GM12878 (cell line): ENCODE measurements around the gene GUCY1A2. TPM values are rescaled to one million over a fixed set of nuclear protein-coding genes. Genes with fewer than 3 reads are reported as not detected.

ENCODE experiments used
- ATAC-seq: fragments of 200-7000 bp; cut with Tn5 transposase; 3 replicates; pipeline ENCODE4 v1.9.1; 2020; ENCODE audit warnings: mild to moderate bottlenecking, moderate library complexity
- BruUV-seq: library from RNA; stranded (reverse); fragments of 400-500 nt; replicated peaks from 2 replicates; lab custom pipeline; 2021; lab: Mats Ljungman, UMichigan
- CTCF ChIA-PET: fragments of 300-600 bp; sonication (Branson Sonifier 250); formaldehyde crosslinking; extraction: SDS; loops from one replicate; lab custom pipeline; 2021; ENCODE audit warnings: inconsistent platforms; lab: Yijun Ruan, JAX
- POLR2A ChIA-PET: fragments of 350-600 bp; formaldehyde crosslinking; extraction: SDS; loops from one replicate; lab custom pipeline; 2021; ENCODE audit warnings: inconsistent platforms; lab: Charles Lee
- RAD21 ChIA-PET: fragments of 300-600 bp; sonication (Branson Sonifier 250); formaldehyde crosslinking; loops from one replicate; lab custom pipeline; 2023; ENCODE audit warnings: antibody characterized with exemption; ENCODE audit not compliant: unreplicated experiment; lab: Charles Lee
- SMC1A ChIA-PET: fragments of 300-600 bp; sonication (Branson Sonifier 250); formaldehyde crosslinking; loops from one replicate; lab custom pipeline; 2023; ENCODE audit not compliant: unreplicated experiment, uncharacterized antibody; lab: Charles Lee
- DNase-seq: peaks from one replicate; pipeline ENCODE4 v3.0.0-alpha.2; 2011; ENCODE audit warnings: low read depth, low spot score
- FAIRE-seq: peaks from 3 replicates; lab custom pipeline; 2011; peaks lifted over from hg19 to GRCh38; lab: Jason Lieb, UNC
- H2AFZ ChIP-seq: 2 replicates; pipeline ENCODE4 v1.6.0; 2011; ENCODE audit warnings: low read depth, low read length, control low read depth; ENCODE audit not compliant: control insufficient read depth
- H3K27ac ChIP-seq: 2 replicates; pipeline ENCODE4 v1.5.1; 2011; ENCODE audit warnings: control low read depth; ENCODE audit not compliant: control insufficient read depth, insufficient read depth
- H3K27me3 ChIP-seq, 2 experiments: replicated peaks in 1 of 2; 2 replicates each; pipeline versions ENCODE4 v1.6.0 to v1.6.1; 2011; ENCODE audit warnings: low read length in 1 of 2; ENCODE audit not compliant: control insufficient read depth in 2 of 2, insufficient read depth in 2 of 2
- H3K36me3 ChIP-seq, 2 experiments: 2 replicates each; pipeline ENCODE4 v1.5.1; 2011; ENCODE audit warnings: low read length in 1 of 2; ENCODE audit not compliant: control insufficient read depth in 2 of 2, insufficient read depth in 2 of 2
- H3K4me1 ChIP-seq: 2 replicates; pipeline ENCODE4 v1.6.1; 2011; ENCODE audit warnings: mild to moderate bottlenecking, low read length, moderate library complexity, mixed read lengths; ENCODE audit not compliant: control insufficient read depth, insufficient read depth
- H3K4me2 ChIP-seq: 2 replicates; pipeline ENCODE4 v1.6.0; 2011; ENCODE audit warnings: control low read depth; ENCODE audit not compliant: control insufficient read depth, insufficient read depth
- H3K4me3 ChIP-seq: fragments of 200-600 bp; sonication (generic); 2 replicates; pipeline ENCODE4 v1.5.1; 2016
- H3K79me2 ChIP-seq: 2 replicates; pipeline ENCODE4 v1.6.0; 2011; ENCODE audit warnings: low read length; ENCODE audit not compliant: control insufficient read depth, insufficient read depth
- H3K9ac ChIP-seq: 2 replicates; pipeline ENCODE4 v1.8.0; 2011; ENCODE audit warnings: low read length, control low read depth, mixed read lengths; ENCODE audit not compliant: control insufficient read depth, insufficient read depth
- H3K9me3 ChIP-seq: replicated peaks from 3 replicates; pipeline ENCODE4 v1.5.1; 2011; ENCODE audit warnings: mild to moderate bottlenecking, low read length; ENCODE audit not compliant: control insufficient read depth, insufficient read depth
- H4K20me1 ChIP-seq: 2 replicates; pipeline ENCODE4 v1.6.0; 2011; ENCODE audit not compliant: control insufficient read depth, insufficient read depth
- EZH2 ChIP-seq: IDR thresholded peaks from 2 replicates; pipeline ENCODE4 v1.6.1; 2012; ENCODE audit warnings: low read depth, mild to moderate bottlenecking, control low read depth, inconsistent platforms, low read length, borderline replicate concordance; ENCODE audit not compliant: control insufficient read depth
- WGBS: methylation state at CpG from one replicate; pipeline ENCODE4 v1.1.6; 2016; ENCODE audit warnings: low lambda C conversion rate; ENCODE audit not compliant: insufficient replicate concordance, insufficient coverage; ENCODE audit errors: missing lambda C conversion rate; 5-methylcytosine and 5-hydroxymethylcytosine counted together
- in situ Hi-C: fragments of 300-500 bp; cut with MboI; formaldehyde crosslinking; loops from 9 replicates; pipeline ENCODE4 v1.14.3; 2018; ENCODE audit warnings: mixed read lengths
- intact Hi-C: fragments of 100-400 bp; cut with micrococcal nuclease; formaldehyde crosslinking; loops from one replicate; pipeline ENCODE4 v1.14.2; 2022; ENCODE audit not compliant: unreplicated experiment
- polyA plus RNA-seq, 11 experiments: library from polyadenylated mRNA; depleted of rRNA in 4 of 11; unstranded in 6 of 11; stranded (reverse) in 5 of 11; fragments of >200 nt; fragmentation: Nextera tagmentation in 4 of 11; fragmentation: Illumina TruSeq in 1 of 11; extraction: Ambion mirVana in 4 of 11; extraction: Trizol in 1 of 11; gene quantifications; 1 replicate in 1 of 11; 2 replicates in 10 of 11; pipeline versions ENCODE4 v1.2.1 to v1.2.3, GENCODE V29; 2011 to 2016; ENCODE audit warnings: inconsistent platforms in 2 of 11, missing spikeins in 2 of 11, low read depth in 1 of 11
- total RNA-seq, 4 experiments: library from RNA; depleted of rRNA in 3 of 4; stranded (reverse); fragments of >200 nt in 3 of 4; fragmentation: Illumina TruSeq in 1 of 4; extraction: Trizol in 1 of 4; gene quantifications; 2 replicates each; pipeline versions ENCODE4 v1.2.1 to v1.2.3, GENCODE V29; 2013 to 2021
- TF ChIP-seq, protein P1 (sequence below): fragments of 450-650 bp; IDR thresholded peaks from 2 replicates; pipeline ENCODE4 v1.6.1; 2017; ENCODE audit warnings: mild to moderate bottlenecking
- TF ChIP-seq, protein P2 (sequence below): IDR thresholded peaks from 2 replicates; pipeline ENCODE4 v1.6.1; 2012; ENCODE audit warnings: mild to moderate bottlenecking, low read depth, low read length

Gene GUCY1A2
- total and polyA plus RNA-seq, 10 of the 15 experiments (the other 5 are each of a cell fraction or from before 2014, with no cell fraction given): under 0.01 to 0.03 (median under 0.01) TPM; not detected in 4

DNA sequence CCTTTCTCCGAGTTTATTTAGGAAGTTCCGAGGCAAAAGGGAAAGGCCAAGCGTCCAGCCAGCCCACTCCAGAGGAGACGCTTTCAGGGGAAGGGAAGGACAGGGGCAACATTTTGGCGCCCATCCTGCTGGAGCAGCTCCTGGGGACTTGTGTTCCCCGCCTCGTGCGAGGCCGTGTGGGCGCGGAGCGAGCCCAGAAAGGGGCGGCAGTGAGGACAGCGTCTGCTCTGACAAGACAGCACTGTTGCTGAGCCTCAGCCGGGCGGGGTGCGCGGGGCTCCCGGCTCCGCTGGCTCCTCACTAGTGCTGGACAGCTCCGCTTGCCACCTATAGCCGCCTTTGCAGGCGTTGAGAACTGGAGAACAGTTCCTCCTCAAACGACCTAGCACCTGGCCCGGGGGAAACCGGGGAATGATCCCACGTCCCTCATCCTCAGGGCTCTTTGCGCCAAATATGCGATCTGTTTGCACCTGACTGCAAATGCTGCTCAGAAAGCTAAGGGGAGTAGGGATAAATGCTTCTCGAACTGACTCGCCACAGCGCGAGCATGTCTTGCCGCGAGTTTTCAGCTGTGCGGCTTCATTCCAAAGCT lies 722 bp upstream of the GUCY1A2 start:
- Histone ChIP-seq H2AFZ (no peak overlapping the region), H3K4me2 (peak overlapping the region; percentile 22; the same call in 1 of the 2 replicates), H3K79me2 (no peaks in the 10 kb centered on the region), H3K27me3 (peaks cover 6 to 14% of the 10 kb centered on the region in 2 experiments), H3K4me1 (no peaks in the 10 kb centered on the region), H3K9me3 (no peaks in the 10 kb centered on the region), H3K27ac (no peak overlapping the region), H3K9ac (no peak overlapping the region), H3K36me3 (no peaks in the 10 kb centered on the region), H3K4me3 (no peak overlapping the region), H4K20me1 (no peaks in the 10 kb centered on the region; the same call in 1 of the 2 replicates)
- FAIRE-seq (no peak), DNase-seq (no peak), ATAC-seq (peak; percentile 54)
- BruUV-seq: no TSS peak
- SMC1A ChIA-PET: no interaction called here
- intact Hi-C loops (no loop called here), in situ Hi-C loops (no loop called here)
- TF ChIP-seq, protein P1, sequence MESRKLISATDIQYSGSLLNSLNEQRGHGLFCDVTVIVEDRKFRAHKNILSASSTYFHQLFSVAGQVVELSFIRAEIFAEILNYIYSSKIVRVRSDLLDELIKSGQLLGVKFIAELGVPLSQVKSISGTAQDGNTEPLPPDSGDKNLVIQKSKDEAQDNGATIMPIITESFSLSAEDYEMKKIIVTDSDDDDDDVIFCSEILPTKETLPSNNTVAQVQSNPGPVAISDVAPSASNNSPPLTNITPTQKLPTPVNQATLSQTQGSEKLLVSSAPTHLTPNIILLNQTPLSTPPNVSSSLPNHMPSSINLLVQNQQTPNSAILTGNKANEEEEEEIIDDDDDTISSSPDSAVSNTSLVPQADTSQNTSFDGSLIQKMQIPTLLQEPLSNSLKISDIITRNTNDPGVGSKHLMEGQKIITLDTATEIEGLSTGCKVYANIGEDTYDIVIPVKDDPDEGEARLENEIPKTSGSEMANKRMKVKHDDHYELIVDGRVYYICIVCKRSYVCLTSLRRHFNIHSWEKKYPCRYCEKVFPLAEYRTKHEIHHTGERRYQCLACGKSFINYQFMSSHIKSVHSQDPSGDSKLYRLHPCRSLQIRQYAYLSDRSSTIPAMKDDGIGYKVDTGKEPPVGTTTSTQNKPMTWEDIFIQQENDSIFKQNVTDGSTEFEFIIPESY: no peak
- TF ChIP-seq, protein P2, sequence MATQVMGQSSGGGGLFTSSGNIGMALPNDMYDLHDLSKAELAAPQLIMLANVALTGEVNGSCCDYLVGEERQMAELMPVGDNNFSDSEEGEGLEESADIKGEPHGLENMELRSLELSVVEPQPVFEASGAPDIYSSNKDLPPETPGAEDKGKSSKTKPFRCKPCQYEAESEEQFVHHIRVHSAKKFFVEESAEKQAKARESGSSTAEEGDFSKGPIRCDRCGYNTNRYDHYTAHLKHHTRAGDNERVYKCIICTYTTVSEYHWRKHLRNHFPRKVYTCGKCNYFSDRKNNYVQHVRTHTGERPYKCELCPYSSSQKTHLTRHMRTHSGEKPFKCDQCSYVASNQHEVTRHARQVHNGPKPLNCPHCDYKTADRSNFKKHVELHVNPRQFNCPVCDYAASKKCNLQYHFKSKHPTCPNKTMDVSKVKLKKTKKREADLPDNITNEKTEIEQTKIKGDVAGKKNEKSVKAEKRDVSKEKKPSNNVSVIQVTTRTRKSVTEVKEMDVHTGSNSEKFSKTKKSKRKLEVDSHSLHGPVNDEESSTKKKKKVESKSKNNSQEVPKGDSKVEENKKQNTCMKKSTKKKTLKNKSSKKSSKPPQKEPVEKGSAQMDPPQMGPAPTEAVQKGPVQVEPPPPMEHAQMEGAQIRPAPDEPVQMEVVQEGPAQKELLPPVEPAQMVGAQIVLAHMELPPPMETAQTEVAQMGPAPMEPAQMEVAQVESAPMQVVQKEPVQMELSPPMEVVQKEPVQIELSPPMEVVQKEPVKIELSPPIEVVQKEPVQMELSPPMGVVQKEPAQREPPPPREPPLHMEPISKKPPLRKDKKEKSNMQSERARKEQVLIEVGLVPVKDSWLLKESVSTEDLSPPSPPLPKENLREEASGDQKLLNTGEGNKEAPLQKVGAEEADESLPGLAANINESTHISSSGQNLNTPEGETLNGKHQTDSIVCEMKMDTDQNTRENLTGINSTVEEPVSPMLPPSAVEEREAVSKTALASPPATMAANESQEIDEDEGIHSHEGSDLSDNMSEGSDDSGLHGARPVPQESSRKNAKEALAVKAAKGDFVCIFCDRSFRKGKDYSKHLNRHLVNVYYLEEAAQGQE: peak; percentile 90
- no peak for TF ChIP-seq EZH2
- RAD21 ChIA-PET: no interaction called here
- 22% methylated on average over 31 of the region's 36 CpGs for WGBS
- POLR2A ChIA-PET: no interaction called here
- CTCF ChIA-PET: no interaction called here
